H1 (cell line): ENCODE data around the gene SLC27A1. TPM values are rescaled to one million over a fixed set of nuclear protein-coding genes. Genes with fewer than 3 reads are reported as not detected.

ENCODE experiments used
- CTCF ChIA-PET: fragments of 300-600 bp; sonication (Branson Sonifier 250); formaldehyde crosslinking; loops from one replicate; lab custom pipeline; 2021; ENCODE audit not compliant: partially characterized antibody; lab: Charles Lee
- POLR2A ChIA-PET: fragments of 300-600 bp; sonication (Branson Sonifier 250); formaldehyde crosslinking; loops from one replicate; lab custom pipeline; 2021; ENCODE audit warnings: inconsistent platforms; ENCODE audit not compliant: partially characterized antibody; lab: Charles Lee
- DNase-seq, 2 experiments: peaks; one replicate each; pipeline versions ENCODE4 v3.0.0 to v3.0.0-alpha.2; 2010 to 2022; ENCODE audit warnings: low spot score in 2 of 2, low read depth in 1 of 2, mixed read lengths in 1 of 2
- FAIRE-seq: peaks from 2 replicates; lab custom pipeline; 2011; peaks lifted over from hg19 to GRCh38; lab: Jason Lieb, UNC
- H2AFZ ChIP-seq: 2 replicates; pipeline ENCODE4 v1.8.1; 2012; ENCODE audit warnings: low read length, inconsistent platforms
- H2AK5ac ChIP-seq: 2 replicates; pipeline ENCODE4 v1.6.1; 2013; ENCODE audit warnings: low read depth, low read length
- H2BK120ac ChIP-seq: replicated peaks from 2 replicates; pipeline ENCODE3; 2013; ENCODE audit warnings: low read depth, low read length, inconsistent platforms
- H2BK12ac ChIP-seq: 2 replicates; pipeline ENCODE4 v1.6.1; 2013; ENCODE audit warnings: low read depth, low read length
- H2BK15ac ChIP-seq: 2 replicates; pipeline ENCODE4 v1.6.1; 2013; ENCODE audit warnings: low read length
- H2BK20ac ChIP-seq: 2 replicates; pipeline ENCODE4 v1.6.1; 2013; ENCODE audit warnings: low read length
- H2BK5ac ChIP-seq: 2 replicates; pipeline ENCODE4 v1.6.1; 2013; ENCODE audit warnings: low read depth, low read length
- H3K14ac ChIP-seq: 2 replicates; pipeline ENCODE4 v1.6.1; 2013; ENCODE audit warnings: inconsistent platforms; ENCODE audit not compliant: insufficient read length
- H3K18ac ChIP-seq: 2 replicates; pipeline ENCODE4 v1.6.1; 2013; ENCODE audit warnings: low read length; ENCODE audit errors: extremely low read depth
- H3K23ac ChIP-seq: 2 replicates; pipeline ENCODE4 v1.6.1; 2013; ENCODE audit warnings: inconsistent platforms; ENCODE audit not compliant: insufficient read length
- H3K23me2 ChIP-seq: 2 replicates; pipeline ENCODE4 v1.6.1; 2013; ENCODE audit warnings: low read depth, low read length
- H3K27ac ChIP-seq: 2 replicates; pipeline ENCODE4 v1.6.1; 2011; ENCODE audit warnings: low read depth, low read length, inconsistent platforms
- H3K27me3 ChIP-seq, 4 experiments: replicated peaks in 1 of 4; 1 replicate in 1 of 4; 2 replicates in 3 of 4; pipeline versions ENCODE4 v1.6.1 to v1.8.1; 2011 to 2013; ENCODE audit warnings: low read length in 3 of 4, mild to moderate bottlenecking in 3 of 4, inconsistent platforms in 2 of 4, mixed read lengths in 2 of 4, moderate library complexity in 1 of 4; ENCODE audit not compliant: control insufficient read depth in 3 of 4, insufficient read depth in 3 of 4; ENCODE audit errors: extremely low read depth in 1 of 4
- H3K36me3 ChIP-seq, 4 experiments: 2 replicates each; pipeline versions ENCODE4 v1.6.1 to v1.8.1; 2011 to 2013; ENCODE audit warnings: mild to moderate bottlenecking in 4 of 4, low read length in 3 of 4, moderate library complexity in 2 of 4, control low read depth in 1 of 4, inconsistent platforms in 1 of 4; ENCODE audit not compliant: insufficient read depth in 4 of 4, control insufficient read depth in 2 of 4
- H3K4ac ChIP-seq: replicated peaks from 2 replicates; pipeline ENCODE3; 2013; ENCODE audit warnings: low read length, low read depth, mixed read lengths, inconsistent platforms; ENCODE audit not compliant: insufficient read length
- H3K4me1 ChIP-seq, 4 experiments: replicated peaks in 1 of 4; 1 replicate in 1 of 4; 2 replicates in 3 of 4; pipeline versions ENCODE4 v1.6.1 to v1.8.1; 2011 to 2013; ENCODE audit warnings: low read length in 3 of 4, inconsistent platforms in 2 of 4, mixed read lengths in 1 of 4; ENCODE audit not compliant: insufficient read depth in 4 of 4, control insufficient read depth in 3 of 4
- H3K4me2 ChIP-seq, 2 experiments: 2 replicates each; pipeline versions ENCODE4 v1.6.1 to v1.8.1; 2011 to 2013; ENCODE audit warnings: low read depth in 2 of 2, low read length in 2 of 2, control low read depth in 1 of 2, inconsistent platforms in 1 of 2, mild to moderate bottlenecking in 1 of 2; ENCODE audit not compliant: insufficient read depth in 1 of 2
- H3K4me3 ChIP-seq, 4 experiments: fragments of 200-600, 300-600 bp in 1 of 4; sonication (generic), shearing (Covaris generic), sonication (Bioruptor Twin) in 1 of 4; 2 replicates each; pipeline versions ENCODE4 v1.5.1 to v1.8.1; 2011 to 2016; ENCODE audit warnings: low read length in 4 of 4, low read depth in 3 of 4, control low read depth in 2 of 4, inconsistent platforms in 2 of 4, mild to moderate bottlenecking in 2 of 4, mixed read lengths in 1 of 4, moderate library complexity in 1 of 4; ENCODE audit not compliant: insufficient read depth in 2 of 4; ENCODE audit errors: extremely low read depth in 1 of 4
- H3K56ac ChIP-seq: replicated peaks from 2 replicates; pipeline ENCODE3; 2013; ENCODE audit warnings: low read depth, mild to moderate bottlenecking, mixed read lengths, low read length, inconsistent platforms; ENCODE audit not compliant: insufficient read length
- H3K79me1 ChIP-seq: 2 replicates; pipeline ENCODE4 v1.6.1; 2013; ENCODE audit warnings: low read depth, low read length, control low read depth
- H3K79me2 ChIP-seq, 2 experiments: 2 replicates each; pipeline versions ENCODE4 v1.6.1 to v1.8.1; 2012 to 2013; ENCODE audit warnings: low read length in 2 of 2, mild to moderate bottlenecking in 2 of 2, inconsistent platforms in 1 of 2; ENCODE audit not compliant: insufficient read depth in 2 of 2, control insufficient read depth in 1 of 2
- H3K9ac ChIP-seq, 4 experiments: replicated peaks in 1 of 4; 1 replicate in 1 of 4; 2 replicates in 3 of 4; pipeline versions ENCODE4 v1.6.1 to v1.8.1; 2011 to 2013; ENCODE audit warnings: low read depth in 3 of 4, low read length in 3 of 4, control low read depth in 2 of 4, mild to moderate bottlenecking in 2 of 4, moderate library complexity in 2 of 4, inconsistent platforms in 1 of 4; ENCODE audit errors: extremely low read depth in 1 of 4
- H3K9me3 ChIP-seq, 2 experiments: 2 replicates each; pipeline versions ENCODE4 v1.6.1 to v1.8.1; 2012 to 2013; ENCODE audit warnings: mild to moderate bottlenecking in 2 of 2, moderate library complexity in 2 of 2, control low read depth in 1 of 2, inconsistent platforms in 1 of 2, low read depth in 1 of 2, low read length in 1 of 2, mixed read lengths in 1 of 2; ENCODE audit not compliant: insufficient read depth in 2 of 2
- H4K20me1 ChIP-seq, 2 experiments: replicated peaks in 1 of 2; 2 replicates each; pipeline versions ENCODE3 to v1.8.1; 2011 to 2013; ENCODE audit warnings: inconsistent platforms in 2 of 2, low read length in 2 of 2, mild to moderate bottlenecking in 1 of 2; ENCODE audit not compliant: insufficient read depth in 2 of 2, control insufficient read depth in 1 of 2
- H4K5ac ChIP-seq: 2 replicates; pipeline ENCODE4 v1.6.1; 2013; ENCODE audit warnings: low read length, low read depth, mixed read lengths, inconsistent platforms; ENCODE audit not compliant: insufficient read length
- H4K8ac ChIP-seq: 2 replicates; pipeline ENCODE4 v1.8.0; 2013; ENCODE audit warnings: mild to moderate bottlenecking, moderate library complexity, low read length, inconsistent platforms; ENCODE audit not compliant: insufficient read depth; ENCODE audit errors: extremely low read depth
- H4K91ac ChIP-seq: replicated peaks from 2 replicates; pipeline ENCODE3; 2013; ENCODE audit warnings: low read length, mixed read lengths, inconsistent platforms; ENCODE audit not compliant: insufficient read length
- KDM1A ChIP-seq: fragments of 200-600, 300-600 bp; sonication (generic); IDR thresholded peaks from 2 replicates; pipeline ENCODE4 v1.7.1; 2016; ENCODE audit warnings: mild to moderate bottlenecking, low read length, borderline replicate concordance
- SP1 ChIP-seq: IDR thresholded peaks from 2 replicates; pipeline ENCODE4 v1.6.1; 2011; ENCODE audit warnings: low read depth, low read length
- WGBS, 2 experiments: shearing (Covaris generic) in 1 of 2; methylation state at CpG; one replicate each; pipeline versions ENCODE4 v1.1.6 to v1.1.7; 2013 to 2015; ENCODE audit warnings: low lambda C conversion rate in 2 of 2, mixed read lengths in 2 of 2, inconsistent platforms in 1 of 2, low coverage in 1 of 2, missing lambda C conversion rate in 1 of 2; ENCODE audit not compliant: insufficient replicate concordance in 2 of 2, insufficient coverage in 1 of 2, insufficient read length in 1 of 2; ENCODE audit errors: extremely low coverage in 1 of 2, missing lambda C conversion rate in 1 of 2; 5-methylcytosine and 5-hydroxymethylcytosine counted together
- polyA plus RNA-seq, 7 experiments: library from polyadenylated mRNA; depleted of rRNA in 3 of 7; stranded (reverse) in 5 of 7; unstranded in 2 of 7; fragments of >200 nt in 5 of 7; fragments of 200-250 nt in 2 of 7; gene quantifications; 1 replicate in 5 of 7; 2 replicates in 1 of 7; 4 replicates in 1 of 7; pipeline versions ENCODE4 v1.2.1 to v1.2.3, GENCODE V29; 2011 to 2013; ENCODE audit warnings: missing spikeins in 2 of 7, mixed read lengths in 2 of 7
- total RNA-seq: library from RNA; stranded (reverse); fragmentation: NEBNext Ultra II Directional; extraction: Animal tissue kit (Norgen Biotek cat#: 25700); gene quantifications from 2 replicates; pipeline ENCODE4 v1.2.1, GENCODE V29; 2021

Gene SLC27A1
- total and polyA plus RNA-seq, 2 of the 8 experiments (the other 6 are each of a cell fraction or from before 2014, with no cell fraction given) = 7.5 to 9.1 TPM

- no peak overlapping the region for H3K27ac ChIP-seq
- 0 out of 7 replicates have a peak overlapping the region, but pooled peaks of 1 of the 4 experiments have one; percentile 6 for H3K9ac ChIP-seq
- no peak overlapping the region for H2BK5ac ChIP-seq
- no peak for DNase-seq
- no peak overlapping the region for H4K5ac ChIP-seq
- peak overlapping the region; percentile 70 to 84 (median 76); a peak in 7 of 8 replicates for H3K4me3 ChIP-seq
- TF ChIP-seq KDM1A (0 out of 2 replicates have a peak, but pooled peaks have one; percentile 20), SP1 (no peak)
- CTCF ChIA-PET = interaction anchor here (0.8 to 4.3 kb wide), 11 partner anchors 14 to 138 kb away, joined by 3 to 39 read pairs (median 3); partner anchors contain the start of gene CCDC194
- no peak overlapping the region for H4K8ac ChIP-seq
- no peaks in the 10 kb centered on the region for H3K79me1 ChIP-seq
- H3K4me2 ChIP-seq = peak overlapping the region; percentile 89 to 91
- H2BK20ac ChIP-seq = no peak overlapping the region
- no peak overlapping the region for H4K91ac ChIP-seq
- H2BK120ac ChIP-seq = no peak overlapping the region
- H3K9me3 ChIP-seq = no peaks in the 10 kb centered on the region
- no peak overlapping the region for H3K23ac ChIP-seq
- H4K20me1 ChIP-seq = no peaks in the 10 kb centered on the region
- POLR2A ChIA-PET = interaction anchor here (0.6 to 1.1 kb wide), 3 partner anchors 10 to 44 kb away, joined by 3 read pairs; no protein-coding TSS in a partner anchor
- peaks cover 16% of the 10 kb centered on the region; the same call in 1 of the 2 replicates for H3K23me2 ChIP-seq
- peak overlapping the region; percentile 43; the same call in 1 of the 2 replicates for H2AFZ ChIP-seq
- H3K27me3 ChIP-seq = peaks cover 0 to 11% (median 5%) of the 10 kb centered on the region in 4 experiments; a peak in 3 of 7 replicates
- H3K79me2 ChIP-seq = no peaks in the 10 kb centered on the region
- H3K36me3 ChIP-seq = no peaks in the 10 kb centered on the region
- H2AK5ac ChIP-seq = peak overlapping the region; percentile 80; the same call in 1 of the 2 replicates
- peaks cover 0 to 20% (median 8%) of the 10 kb centered on the region in 4 experiments; a peak in 5 of 7 replicates for H3K4me1 ChIP-seq
- 68% methylated on average over 22 of the region's 25 CpGs; no CpG with 5 or more reads in 1 of the 2 experiments for WGBS, 2 experiments
- no peak overlapping the region for H2BK15ac ChIP-seq
- no peak for FAIRE-seq
- no peak overlapping the region for H3K4ac ChIP-seq
- H3K14ac ChIP-seq = no peak overlapping the region
- no peak overlapping the region for H3K56ac ChIP-seq
- no peak overlapping the region for H3K18ac ChIP-seq
- no peak overlapping the region for H2BK12ac ChIP-seq
Observed at GRCh38 chr19:17468302-17469091, 1.8 kb upstream of the SLC27A1 start.
